Loucy (cell line): ENCODE results near the gene RIT2.

Experiments
- H2AFZ ChIP-seq: fragments of 200-600 bp; sonication (generic); 2 replicates; pipeline ENCODE4 v1.6.0; 2016; ENCODE audit warnings: antibody characterized with exemption, mild to moderate bottlenecking, low read length, moderate library complexity
- H3F3A ChIP-seq: fragments of 200-600 bp; 2 replicates; pipeline ENCODE4 v1.6.0; 2016; ENCODE audit warnings: antibody characterized with exemption, low read depth, mild to moderate bottlenecking
- H3K27me3 ChIP-seq: fragments of 200-600 bp; sonication (generic); 2 replicates; pipeline ENCODE4 v1.6.1; 2014; ENCODE audit warnings: low read length, mild to moderate bottlenecking; ENCODE audit not compliant: insufficient read depth, poor library complexity, severe bottlenecking
- H3K36me3 ChIP-seq: fragments of 200-600 bp; sonication (generic); 2 replicates; pipeline ENCODE4 v1.6.1; 2016; ENCODE audit warnings: low read length; ENCODE audit not compliant: insufficient read depth
- H3K4me1 ChIP-seq: fragments of 200-600 bp; sonication (generic); 2 replicates; pipeline ENCODE4 v1.5.1; 2014; ENCODE audit warnings: low read length, mild to moderate bottlenecking; ENCODE audit not compliant: insufficient read depth, poor library complexity, severe bottlenecking
- H3K4me2 ChIP-seq: fragments of 200-600 bp; sonication (generic); 2 replicates; pipeline ENCODE4 v1.6.0; 2014; ENCODE audit warnings: antibody characterized with exemption, low read length, low read depth, mild to moderate bottlenecking; ENCODE audit not compliant: poor library complexity, severe bottlenecking
- H3K4me3 ChIP-seq: fragments of 200-600 bp; sonication (generic); 2 replicates; pipeline ENCODE4 v1.5.1; 2014; ENCODE audit warnings: low read length, mild to moderate bottlenecking, mixed read lengths; ENCODE audit not compliant: poor library complexity, severe bottlenecking
- H3K79me2 ChIP-seq: fragments of 200-600 bp; sonication (generic); 2 replicates; pipeline ENCODE4 v1.6.1; 2014; ENCODE audit warnings: low read length; ENCODE audit not compliant: insufficient read depth
- H3K9ac ChIP-seq: fragments of 200-600 bp; sonication (generic); 2 replicates; pipeline ENCODE4 v1.6.0; 2014; ENCODE audit warnings: mild to moderate bottlenecking, low read depth, low read length, moderate library complexity; ENCODE audit not compliant: poor library complexity, severe bottlenecking
- H3K9me2 ChIP-seq: fragments of 200-600 bp; sonication (generic); replicated peaks from 2 replicates; pipeline ENCODE4 v1.6.1; 2016; ENCODE audit warnings: low read depth, low read length, mixed read lengths
- H3K9me3 ChIP-seq: fragments of 200-600 bp; sonication (generic); 2 replicates; pipeline ENCODE4 v1.6.1; 2014; ENCODE audit warnings: mild to moderate bottlenecking, antibody characterized with exemption, low read length, low read depth; ENCODE audit not compliant: insufficient read depth
- H4K20me1 ChIP-seq: fragments of 200-600 bp; sonication (generic); 2 replicates; pipeline ENCODE4 v1.6.0; 2014; ENCODE audit warnings: antibody characterized with exemption, low read length, mild to moderate bottlenecking; ENCODE audit not compliant: insufficient read depth, poor library complexity, severe bottlenecking
- EZH2phosphoT487 ChIP-seq: fragments of 200-600 bp; IDR thresholded peaks from 2 replicates; pipeline ENCODE4 v1.6.1; 2018; ENCODE audit warnings: antibody characterized with exemption, mild to moderate bottlenecking, moderate library complexity, borderline replicate concordance
- TF ChIP-seq, protein P1 (sequence below): fragments of 200-600 bp; sonication (generic); conservative IDR thresholded peaks from 2 replicates; pipeline ENCODE4 v1.5.1; 2014; ENCODE audit warnings: mild to moderate bottlenecking, antibody characterized with exemption, low read length

RIT2 gene

DNA sequence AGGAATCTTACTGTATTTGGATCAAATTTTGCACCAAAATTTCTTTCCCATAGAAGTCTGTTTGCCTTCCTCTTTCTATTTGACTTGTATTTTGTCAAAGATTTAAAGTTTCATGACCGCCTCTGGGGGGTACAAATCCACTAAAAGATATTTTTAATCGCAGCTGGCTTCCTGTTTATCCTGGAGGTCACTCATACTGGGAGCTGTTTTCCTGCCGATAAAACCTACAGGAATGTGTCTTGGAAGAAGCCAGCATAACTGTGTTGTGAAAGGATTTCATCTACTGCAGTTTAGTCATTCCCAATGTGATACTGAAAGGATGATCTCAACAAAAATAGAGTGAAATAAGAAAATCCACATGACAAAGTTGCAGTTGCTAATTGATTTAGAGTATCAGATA, 184.0 kb downstream of the RIT2 start:
- H3K9ac ChIP-seq, result no peak overlapping the region
- H3F3A ChIP-seq, result no peaks in the 10 kb centered on the region
- H3K4me1 ChIP-seq, result no peaks in the 10 kb centered on the region
- H4K20me1 ChIP-seq, result no peaks in the 10 kb centered on the region
- no peaks in the 10 kb centered on the region for H3K36me3 ChIP-seq
- no peaks in the 10 kb centered on the region for H3K27me3 ChIP-seq
- H3K9me3 ChIP-seq, result no peaks in the 10 kb centered on the region
- no peak for TF ChIP-seq EZH2phosphoT487
- TF ChIP-seq, protein P1, sequence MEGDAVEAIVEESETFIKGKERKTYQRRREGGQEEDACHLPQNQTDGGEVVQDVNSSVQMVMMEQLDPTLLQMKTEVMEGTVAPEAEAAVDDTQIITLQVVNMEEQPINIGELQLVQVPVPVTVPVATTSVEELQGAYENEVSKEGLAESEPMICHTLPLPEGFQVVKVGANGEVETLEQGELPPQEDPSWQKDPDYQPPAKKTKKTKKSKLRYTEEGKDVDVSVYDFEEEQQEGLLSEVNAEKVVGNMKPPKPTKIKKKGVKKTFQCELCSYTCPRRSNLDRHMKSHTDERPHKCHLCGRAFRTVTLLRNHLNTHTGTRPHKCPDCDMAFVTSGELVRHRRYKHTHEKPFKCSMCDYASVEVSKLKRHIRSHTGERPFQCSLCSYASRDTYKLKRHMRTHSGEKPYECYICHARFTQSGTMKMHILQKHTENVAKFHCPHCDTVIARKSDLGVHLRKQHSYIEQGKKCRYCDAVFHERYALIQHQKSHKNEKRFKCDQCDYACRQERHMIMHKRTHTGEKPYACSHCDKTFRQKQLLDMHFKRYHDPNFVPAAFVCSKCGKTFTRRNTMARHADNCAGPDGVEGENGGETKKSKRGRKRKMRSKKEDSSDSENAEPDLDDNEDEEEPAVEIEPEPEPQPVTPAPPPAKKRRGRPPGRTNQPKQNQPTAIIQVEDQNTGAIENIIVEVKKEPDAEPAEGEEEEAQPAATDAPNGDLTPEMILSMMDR, result no peak
- H3K4me2 ChIP-seq, result no peak overlapping the region
- H2AFZ ChIP-seq, result no peak overlapping the region
- no peaks in the 10 kb centered on the region for H3K9me2 ChIP-seq
- no peak overlapping the region for H3K4me3 ChIP-seq
- H3K79me2 ChIP-seq, result no peaks in the 10 kb centered on the region

DNA sequence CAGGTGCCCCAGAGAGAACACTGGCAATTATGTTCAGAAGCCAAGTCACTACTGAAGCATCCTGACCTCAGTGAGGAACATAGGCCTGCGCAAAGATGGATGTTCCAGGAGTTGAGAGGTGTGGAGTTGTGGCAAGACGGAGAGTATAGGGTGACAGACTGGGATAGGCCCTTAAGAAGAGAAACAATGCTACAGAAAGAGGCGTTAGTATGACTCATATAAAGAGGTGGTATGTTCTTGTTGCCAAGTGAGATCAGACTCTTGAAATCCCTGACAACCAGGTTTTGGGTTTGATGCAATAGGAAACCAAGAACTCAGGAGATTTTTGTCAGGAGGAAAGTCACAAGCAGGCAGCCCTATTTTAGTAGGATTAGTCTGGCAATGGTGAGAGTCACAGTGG, 185.6 kb downstream of the RIT2 start:
- no peaks in the 10 kb centered on the region for H3K27me3 ChIP-seq
- no peak overlapping the region for H2AFZ ChIP-seq
- no peaks in the 10 kb centered on the region for H3F3A ChIP-seq
- H3K79me2 ChIP-seq, result no peaks in the 10 kb centered on the region
- no peaks in the 10 kb centered on the region for H3K4me1 ChIP-seq
- no peaks in the 10 kb centered on the region for H3K9me3 ChIP-seq
- no peak overlapping the region for H3K9ac ChIP-seq
- no peak for TF ChIP-seq EZH2phosphoT487
- TF ChIP-seq, protein P1, result no peak
- no peak overlapping the region for H3K4me3 ChIP-seq
- H3K36me3 ChIP-seq, result no peaks in the 10 kb centered on the region
- no peaks in the 10 kb centered on the region for H3K9me2 ChIP-seq
- H4K20me1 ChIP-seq, result no peaks in the 10 kb centered on the region
- H3K4me2 ChIP-seq, result no peak overlapping the region

DNA sequence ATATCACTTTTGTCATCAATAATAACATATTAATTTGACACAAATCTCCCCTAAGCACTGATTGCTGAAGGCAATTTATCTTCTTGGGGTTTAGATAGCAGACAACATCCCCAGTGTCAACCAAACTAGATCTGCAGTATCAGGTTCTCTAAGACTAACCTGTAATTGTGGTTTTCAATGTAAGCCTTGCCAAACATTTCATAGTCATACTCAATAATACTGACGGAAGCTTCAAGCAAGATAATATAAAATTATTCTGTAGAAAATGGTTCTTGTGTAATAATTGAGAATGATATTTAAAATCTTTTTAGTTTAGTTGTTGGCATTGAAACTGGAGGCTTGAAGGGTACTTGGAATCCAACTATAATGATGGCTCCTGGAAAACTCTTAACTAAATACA, 186.3 kb downstream of the RIT2 start:
- no peaks in the 10 kb centered on the region for H3K27me3 ChIP-seq
- no peak overlapping the region for H2AFZ ChIP-seq
- H3K4me2 ChIP-seq, result no peak overlapping the region
- no peaks in the 10 kb centered on the region for H4K20me1 ChIP-seq
- no peaks in the 10 kb centered on the region for H3K9me2 ChIP-seq
- no peak for TF ChIP-seq EZH2phosphoT487
- H3K36me3 ChIP-seq, result no peaks in the 10 kb centered on the region
- H3K79me2 ChIP-seq, result no peaks in the 10 kb centered on the region
- H3F3A ChIP-seq, result no peaks in the 10 kb centered on the region
- no peaks in the 10 kb centered on the region for H3K9me3 ChIP-seq
- H3K4me1 ChIP-seq, result no peaks in the 10 kb centered on the region
- H3K9ac ChIP-seq, result no peak overlapping the region
- H3K4me3 ChIP-seq, result no peak overlapping the region

DNA sequence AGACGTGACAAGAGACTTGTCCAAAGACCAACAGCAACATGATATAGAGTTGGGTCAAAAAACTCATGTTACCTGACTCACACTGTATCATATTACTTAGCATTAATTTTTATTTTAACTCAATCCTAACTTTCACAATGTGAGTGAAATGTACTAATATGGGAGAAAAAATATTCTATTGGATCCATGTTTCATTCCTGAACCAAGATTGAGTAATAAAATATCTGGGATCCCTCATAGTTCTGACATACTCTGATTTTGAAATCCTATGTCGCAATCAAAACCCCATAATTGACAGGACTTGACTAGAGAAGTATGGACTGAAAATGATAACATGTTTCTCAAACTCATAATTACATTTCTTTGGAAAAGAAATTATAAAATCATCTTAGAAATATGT, 190.4 kb downstream of the RIT2 start:
- no peak overlapping the region for H3K4me3 ChIP-seq
- H3K4me2 ChIP-seq, result no peak overlapping the region
- H4K20me1 ChIP-seq, result no peaks in the 10 kb centered on the region
- no peaks in the 10 kb centered on the region for H3K79me2 ChIP-seq
- H3K4me1 ChIP-seq, result no peaks in the 10 kb centered on the region
- no peaks in the 10 kb centered on the region; the same call in 1 of the 2 replicates for H3K9me3 ChIP-seq
- H3K9me2 ChIP-seq, result no peaks in the 10 kb centered on the region
- TF ChIP-seq, protein P1, result no peak
- TF ChIP-seq EZH2phosphoT487, result no peak
- no peak overlapping the region for H2AFZ ChIP-seq
- H3K9ac ChIP-seq, result no peak overlapping the region
- H3F3A ChIP-seq, result no peaks in the 10 kb centered on the region
- H3K36me3 ChIP-seq, result no peaks in the 10 kb centered on the region
- no peaks in the 10 kb centered on the region for H3K27me3 ChIP-seq
